ENCODE data around the gene DOC2A. TPM values are rescaled to one million over a fixed set of nuclear protein-coding genes. Genes with fewer than 3 reads are reported as not detected.

Gene DOC2A
- total and polyA plus RNA-seq, 2 experiments from 2014 or later, result 9.8 to 10.0 TPM

DNA sequence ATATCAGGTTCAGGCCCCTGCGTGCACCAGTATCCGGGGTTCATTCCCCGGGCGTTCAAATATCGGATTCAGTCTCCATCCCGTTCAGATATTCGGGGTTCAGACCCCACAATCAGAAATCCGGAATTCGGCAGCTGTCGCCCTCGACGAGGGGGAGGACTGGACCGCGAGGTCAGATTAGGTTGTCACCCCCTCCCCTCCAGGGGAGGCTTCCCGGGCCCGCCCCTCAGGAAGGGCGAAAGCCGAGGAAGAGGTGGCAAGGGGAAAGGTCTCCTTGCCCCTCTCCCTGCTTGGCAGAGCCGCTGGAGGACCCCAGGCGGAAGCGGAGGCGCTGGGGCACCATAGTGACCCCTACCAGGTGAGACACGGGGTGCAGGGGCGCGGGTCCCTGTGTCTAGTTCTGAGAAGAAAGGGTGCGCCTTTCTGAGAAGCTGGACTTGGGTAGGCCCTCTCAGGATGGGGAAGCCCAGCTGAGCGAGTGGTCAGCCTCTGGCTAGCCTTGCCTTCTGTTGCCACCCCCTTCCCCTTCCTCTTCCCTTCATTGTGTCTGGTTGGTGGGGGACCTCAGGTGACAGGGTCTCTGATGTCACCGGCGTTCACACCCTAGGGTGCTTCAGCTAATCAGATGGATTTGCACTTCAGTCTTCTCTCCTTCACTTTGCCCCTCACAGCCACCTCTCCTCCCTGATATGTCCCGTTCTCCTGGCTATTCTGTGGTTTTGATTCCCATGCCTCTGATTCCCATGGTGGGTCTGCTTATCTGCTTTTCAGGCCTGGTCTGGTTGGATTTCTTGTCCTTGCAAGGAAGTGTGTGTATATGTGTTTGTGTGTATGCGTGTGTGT lies 36.3 kb downstream of the DOC2A start (continued):
- no peak; a peak in 1 of 4 replicates for TF ChIP-seq CTCF (conservative IDR thresholded peaks at IDR 0.05; ENCODE audit: low read depth in 2 of 2)

DNA sequence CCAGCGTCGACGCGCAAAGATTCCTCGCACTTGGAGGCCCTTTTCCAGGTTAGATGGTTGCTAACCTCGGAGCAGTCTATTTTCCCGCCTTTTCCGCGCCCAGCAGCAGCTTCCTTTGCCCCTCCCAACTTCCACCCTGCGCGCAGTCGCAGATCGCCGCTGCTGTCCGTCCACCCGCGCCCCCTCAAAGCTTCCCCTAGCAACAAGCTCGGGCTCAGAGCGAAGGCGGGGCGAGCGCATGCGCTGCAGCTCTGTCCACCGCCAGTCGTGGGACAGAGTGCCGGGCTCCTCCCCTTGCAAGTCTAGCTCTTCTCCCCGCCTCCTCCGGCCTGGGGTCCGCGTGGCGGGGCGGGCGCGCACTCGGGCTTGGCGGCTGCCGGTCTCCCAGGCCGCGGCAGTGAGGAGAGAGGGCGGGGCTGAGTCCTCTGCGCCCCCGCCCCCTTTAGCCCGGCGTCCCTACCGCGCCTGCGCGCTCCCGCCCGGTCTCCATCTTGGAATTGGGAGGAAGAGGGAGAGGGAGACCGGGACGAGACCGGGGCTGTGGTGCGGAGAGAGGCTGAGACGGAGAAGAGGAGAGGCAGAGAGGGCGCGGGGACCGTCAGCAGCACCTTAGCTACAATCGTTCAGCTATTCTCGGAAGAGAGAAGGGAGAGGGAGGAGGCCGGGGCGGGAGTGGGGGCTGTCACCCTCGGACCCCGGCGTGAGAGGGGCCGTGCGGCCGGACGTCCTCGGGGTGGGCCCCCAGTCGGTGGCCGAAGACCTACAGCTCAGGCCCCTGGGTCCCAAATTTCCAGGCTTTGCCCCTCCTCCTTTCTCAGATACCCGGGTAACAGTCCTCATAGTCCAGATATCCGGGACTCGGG lies 37.2 kb downstream of the DOC2A start, which contains the start of gene TAOK2:
Gene TAOK2, plus strand, starts transcription at position 485 of the 863 bp plus-strand sequence. CDS start 3,905 bp downstream, outside the sequence.
- DNase-seq (ENCODE audit: low spot score) (peak; percentile 99), ATAC-seq (peak; percentile 95)
- Mint-ChIP-seq H3K27me3 (ENCODE audit: insufficient read depth, low read depth, poor library complexity) (peaks cover 18% of the 10 kb centered on the region), H3K9me3 (peaks cover 21% of the 10 kb centered on the region), H3K36me3 (ENCODE audit: low read depth) (peaks cover 40% of the 10 kb centered on the region), H3K4me1 (peaks cover 29% of the 10 kb centered on the region), H3K4me3 (peak within 1 kb of the TSS; percentile 97), H3K27ac (peak within 1 kb of the TSS; percentile 92)
- Histone ChIP-seq H3K4me2 (peak within 1 kb of the TSS; percentile 100), H3F3A (replicated peaks; ENCODE audit: low read depth) (peaks cover 23% of the 10 kb centered on the region; the same call in 1 of the 2 replicates), H3K9me2 (ENCODE audit: insufficient read depth) (peaks cover 4% of the 10 kb centered on the region; the same call in 1 of the 2 replicates), H3K27me3 (ENCODE audit: insufficient read depth) (peaks cover 16% of the 10 kb centered on the region), H3K79me2 (replicated peaks; ENCODE audit: insufficient read depth) (peaks cover 37% of the 10 kb centered on the region), H3K27ac (ENCODE audit: low read depth) (peak within 1 kb of the TSS; percentile 74), H3K4me1 (ENCODE audit: insufficient read depth) (peaks cover 27% of the 10 kb centered on the region), H3K4me3 (peak within 1 kb of the TSS; percentile 98), H3K36me3 (ENCODE audit: insufficient read depth) (peaks cover 13% of the 10 kb centered on the region), H4K20me1 (replicated peaks; ENCODE audit: insufficient read depth) (peaks cover 17% of the 10 kb centered on the region), H2AFZ (peak within 1 kb of the TSS; percentile 84)
- TF ChIP-seq JUNB (IDR thresholded peaks at IDR 0.05; ENCODE audit: unreplicated experiment), result no peak
- peak; percentile 96 for TF ChIP-seq POLR2AphosphoS5 (IDR thresholded peaks at IDR 0.05; ENCODE audit: low read depth)
- no peak for TF ChIP-seq EZH2 (IDR thresholded peaks at IDR 0.05; ENCODE audit: low read depth, unreplicated experiment)
- no peak for TF ChIP-seq ZNF331 (CRISPR knock-in tag; IDR thresholded peaks at IDR 0.05; ENCODE audit: low read depth)
- TF ChIP-seq ETS1 (IDR thresholded peaks at IDR 0.05), result peak; percentile 51
- no peak for TF ChIP-seq STAT1 (IDR thresholded peaks at IDR 0.05; ENCODE audit: unreplicated experiment)
- no peak for TF ChIP-seq CTCF (conservative IDR thresholded peaks at IDR 0.05; ENCODE audit: low read depth in 2 of 2)
- no peak for TF ChIP-seq EZH2phosphoT487 (IDR thresholded peaks at IDR 0.05; ENCODE audit: unreplicated experiment)
- peak; percentile 22; the same call in 1 of the 2 replicates for TF ChIP-seq CREB1 (CRISPR knock-in tag; IDR thresholded peaks at IDR 0.05; ENCODE audit: low read depth)
- TF ChIP-seq REST (IDR thresholded peaks at IDR 0.05; ENCODE audit: unreplicated experiment), result no peak

All from GM23338 (cell line).